ENCODE data around the gene BRSK1.

BRSK1 gene

GRCh38 chr19:55353356-55353802 is 69.6 kb downstream of the BRSK1 start:
- no peak for DNase-seq (ENCODE audit: low read depth in 2 of 2)

GRCh38 chr19:55353803-55354697 is 70.3 kb downstream of the BRSK1 start:
- DNase-seq (ENCODE audit: low read depth in 2 of 2) = peak; percentile 30 to 53

- no peak for DNase-seq (ENCODE audit: low read depth in 2 of 2)
Observed at GRCh38 chr19:55354698-55355212, 71.0 kb downstream of the BRSK1 start, which contains the start of gene COX6B2. Gene COX6B2, minus strand, starts transcription at chr19:55354719. Its CDS starts 198 bp downstream, at chr19:55354521.

- DNase-seq (ENCODE audit: low read depth in 2 of 2) = no peak
Observed at GRCh38 chr19:55355213-55355821, 71.5 kb downstream of the BRSK1 start.

- DNase-seq (ENCODE audit: low read depth in 2 of 2) = no peak
Observed at GRCh38 chr19:55358493-55358892, 74.7 kb downstream of the BRSK1 start.

- no peak for DNase-seq (ENCODE audit: low read depth in 2 of 2)
Observed at GRCh38 chr19:55358943-55359908, 75.4 kb downstream of the BRSK1 start.

GRCh38 chr19:55360902-55361301 is 77.1 kb downstream of the BRSK1 start:
- DNase-seq (ENCODE audit: low read depth in 2 of 2) = no peak
